ENCODE results near the gene LTC4S.
"Not testable (repeated sequence)": the region's sequence is repeated elsewhere in the genome, so short reads cannot be mapped to it uniquely, and the experiment has no call there.

LTC4S gene

DNA sequence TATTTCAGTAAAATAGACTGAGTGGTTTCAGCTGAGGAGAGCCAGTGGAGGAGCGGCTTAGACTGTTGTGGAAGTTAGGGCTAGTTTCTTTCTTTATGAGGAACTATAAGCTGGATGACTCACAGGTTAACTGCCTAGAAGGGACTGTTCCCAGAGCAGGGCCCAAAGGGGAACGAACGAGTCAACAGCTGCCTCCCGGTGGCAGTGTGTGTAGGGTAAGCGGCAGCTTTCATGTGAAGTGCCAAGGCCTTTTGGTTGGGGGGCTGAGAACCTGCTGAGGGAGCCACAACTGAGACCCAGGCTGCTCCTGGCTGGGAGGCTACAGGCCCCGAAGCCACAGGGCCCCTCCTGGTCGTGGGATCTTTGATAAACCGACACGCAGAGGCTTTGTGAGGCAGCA is 33.9 kb downstream of the LTC4S start:
- no peak for DNase-seq (ENCODE audit: low read depth)

DNA sequence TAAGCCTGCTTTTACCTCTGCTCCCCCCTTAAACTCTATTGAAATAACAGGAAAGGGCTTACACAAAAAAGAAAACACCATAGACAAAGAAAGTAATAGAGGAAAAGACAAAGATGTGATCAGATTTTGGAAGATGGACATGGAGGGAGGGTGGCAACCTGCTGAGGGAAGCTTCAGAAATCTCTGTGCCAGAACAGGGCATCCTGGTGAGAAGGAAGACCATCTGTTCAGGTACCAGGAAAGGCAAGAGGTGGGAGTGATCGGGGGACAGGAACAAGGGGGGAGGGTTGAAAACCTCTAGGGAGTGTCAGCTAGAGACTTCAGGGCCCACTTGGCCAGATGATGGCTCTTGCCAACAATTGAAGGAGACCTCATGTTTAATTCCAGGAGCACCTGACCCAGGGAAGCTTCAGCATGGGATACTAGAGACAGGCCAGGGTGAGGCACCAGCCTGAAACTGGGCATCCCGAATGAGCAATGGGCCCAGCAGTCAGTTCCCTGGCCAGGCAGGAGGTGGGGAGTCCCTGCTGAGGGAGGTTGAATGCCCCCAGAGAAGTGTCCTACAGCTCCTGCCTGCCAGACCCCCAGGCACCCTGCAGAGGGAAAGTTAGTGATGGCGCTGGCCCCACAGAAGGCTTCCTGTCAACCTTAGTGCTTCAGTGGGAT is 35.1 kb downstream of the LTC4S start:
- no peak for DNase-seq (ENCODE audit: low read depth)

DNA sequence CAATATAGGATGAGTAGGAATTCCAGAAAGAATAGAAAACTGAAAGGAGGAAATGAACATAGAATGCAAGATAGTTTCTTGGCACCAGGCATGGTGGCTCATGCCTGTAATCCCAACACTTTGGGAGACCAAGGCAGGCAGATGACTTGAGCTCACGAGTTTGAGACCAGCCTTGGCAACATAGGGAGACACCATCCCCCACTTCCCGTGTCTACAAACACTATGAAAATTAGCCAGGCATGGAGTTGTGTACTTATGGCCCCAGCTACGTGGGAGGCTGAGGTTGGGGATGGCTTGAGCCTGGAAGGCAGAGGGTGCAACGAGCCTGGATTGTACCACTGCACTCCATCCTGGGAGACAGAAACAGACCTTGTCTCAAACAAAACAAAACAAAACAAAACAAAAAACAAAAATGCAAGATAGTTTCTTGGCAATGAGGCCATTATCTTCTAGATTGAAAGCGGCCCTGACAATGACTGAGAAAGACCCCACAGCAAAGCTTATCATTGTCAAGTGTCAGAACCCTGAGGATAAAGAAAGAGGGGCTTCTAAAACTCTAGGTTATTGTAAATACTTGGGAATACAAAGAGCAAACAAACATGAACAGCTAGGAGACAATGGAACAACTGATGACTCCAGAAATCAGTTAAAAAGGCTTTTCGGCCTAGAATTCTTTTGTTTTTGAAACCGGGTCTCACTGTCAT is 36.1 kb downstream of the LTC4S start:
- no peak for DNase-seq (ENCODE audit: low read depth)

DNA sequence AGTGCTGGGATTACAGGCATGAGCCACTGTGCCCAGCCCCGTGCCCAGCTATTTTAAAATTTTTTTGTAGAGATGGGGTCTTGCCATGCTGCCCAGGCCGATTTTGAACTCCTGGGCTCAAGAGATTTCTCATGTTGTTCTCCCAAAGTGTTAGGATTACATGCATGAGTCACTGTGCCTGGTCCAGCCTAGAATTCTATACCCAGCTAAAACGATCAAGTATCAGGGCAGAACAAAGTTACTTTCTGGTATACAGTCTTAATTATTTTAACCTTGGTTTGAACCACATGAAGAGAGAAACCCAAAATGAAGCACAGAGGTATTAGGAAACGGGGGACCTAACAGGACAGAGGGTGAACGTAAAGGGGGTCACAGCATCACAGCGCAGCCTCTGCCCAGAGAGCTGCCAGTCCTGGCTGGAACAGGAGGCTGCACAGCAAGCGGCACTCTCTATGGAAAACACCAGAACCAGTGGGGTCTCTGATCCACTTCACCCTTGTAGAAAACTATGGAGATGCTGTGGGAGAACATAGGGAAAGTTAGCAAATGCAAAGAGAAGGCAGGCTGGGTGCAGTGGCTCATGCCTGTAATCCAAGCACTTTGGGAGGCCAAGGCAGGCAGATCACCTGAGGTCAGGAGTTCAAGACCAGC is 37.2 kb downstream of the LTC4S start:
- DNase-seq (ENCODE audit: low read depth): no peak

DNA sequence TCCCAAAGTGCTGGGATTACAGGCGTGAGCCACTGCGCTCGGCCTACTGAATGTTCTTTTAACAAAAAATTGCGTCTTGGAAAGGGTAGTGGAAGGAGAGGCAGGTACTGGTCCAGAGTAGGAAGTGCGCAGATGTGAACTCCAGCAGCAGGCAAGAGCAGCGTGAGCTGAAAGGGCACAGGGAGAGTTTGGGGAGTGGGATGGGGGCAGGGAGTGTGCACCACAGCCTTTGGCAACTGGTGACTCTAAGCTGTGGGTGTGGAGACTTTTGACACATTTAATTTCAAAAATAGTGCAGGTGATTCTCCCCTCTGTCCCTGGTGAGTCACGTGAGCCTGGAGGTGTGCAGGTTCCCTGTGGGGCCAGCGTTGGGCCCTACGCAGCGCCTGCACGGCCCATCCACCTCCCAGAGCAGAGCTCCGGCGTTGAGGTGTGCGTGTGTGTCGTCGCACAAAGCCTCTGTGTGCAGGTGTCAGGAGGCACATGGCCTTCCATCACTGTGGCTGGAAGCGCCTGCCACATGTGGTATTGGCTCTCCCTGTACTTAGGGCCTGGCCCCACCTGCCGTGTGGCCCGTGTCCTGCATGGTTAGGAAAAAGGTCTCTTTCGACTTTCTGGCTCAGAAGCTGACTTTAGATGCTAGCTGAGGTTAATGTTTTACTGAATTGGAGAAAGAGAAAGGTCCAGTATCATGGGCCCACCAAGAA is 38.4 kb downstream of the LTC4S start:
- DNase-seq (ENCODE audit: low read depth): no peak

DNA sequence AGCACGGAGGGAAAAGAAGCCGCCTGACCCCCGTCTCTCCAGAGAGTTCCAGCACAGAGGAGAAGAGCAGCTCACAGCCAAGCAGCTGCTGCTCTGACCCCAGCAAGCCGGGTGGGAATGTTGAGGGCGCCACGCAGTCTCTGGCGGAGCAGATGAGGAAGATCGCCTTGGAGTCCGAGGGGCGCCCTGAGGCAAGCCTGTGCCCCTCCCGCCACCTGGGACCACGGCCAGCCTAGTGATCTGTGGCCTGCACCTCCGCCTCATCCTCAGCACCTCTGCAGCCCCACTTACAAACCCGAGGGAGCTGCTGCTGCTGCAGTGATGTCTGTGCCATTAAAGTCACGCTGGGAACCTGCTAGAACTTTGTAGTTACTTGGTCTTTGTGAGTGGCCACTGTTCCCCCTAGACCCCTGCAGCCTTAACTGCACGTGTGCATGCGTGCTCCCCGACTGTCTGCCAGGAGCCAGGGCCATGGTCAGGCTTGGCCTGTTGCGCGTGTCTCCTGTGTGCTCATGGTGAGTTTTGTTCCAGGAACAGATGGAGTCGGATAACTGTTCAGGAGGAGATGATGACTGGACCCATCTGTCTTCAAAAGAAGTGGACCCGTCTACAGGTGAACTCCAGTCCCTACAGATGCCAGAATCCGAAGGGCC is 39.4 kb downstream of the LTC4S start:
- no peak for DNase-seq (ENCODE audit: low read depth)

DNA sequence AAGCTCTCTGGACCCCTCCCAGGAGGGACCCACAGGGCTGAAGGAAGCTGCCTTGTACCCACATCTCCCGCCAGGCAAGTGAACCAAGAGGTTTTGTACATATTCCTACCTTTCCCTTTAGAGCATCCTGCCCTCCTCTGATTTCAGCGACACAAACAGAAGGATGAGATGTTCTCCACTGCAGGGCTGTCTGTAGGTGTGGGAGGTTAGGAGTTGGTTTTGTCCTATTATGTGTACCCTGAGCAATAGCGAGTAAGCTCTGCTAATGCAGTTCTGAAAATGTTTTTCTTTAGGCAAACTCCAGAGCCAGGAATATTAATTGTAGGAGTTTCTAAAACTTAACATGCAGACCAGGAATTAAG is 39.9 kb downstream of the LTC4S start:
- DNase-seq (ENCODE audit: low read depth): no peak

DNA sequence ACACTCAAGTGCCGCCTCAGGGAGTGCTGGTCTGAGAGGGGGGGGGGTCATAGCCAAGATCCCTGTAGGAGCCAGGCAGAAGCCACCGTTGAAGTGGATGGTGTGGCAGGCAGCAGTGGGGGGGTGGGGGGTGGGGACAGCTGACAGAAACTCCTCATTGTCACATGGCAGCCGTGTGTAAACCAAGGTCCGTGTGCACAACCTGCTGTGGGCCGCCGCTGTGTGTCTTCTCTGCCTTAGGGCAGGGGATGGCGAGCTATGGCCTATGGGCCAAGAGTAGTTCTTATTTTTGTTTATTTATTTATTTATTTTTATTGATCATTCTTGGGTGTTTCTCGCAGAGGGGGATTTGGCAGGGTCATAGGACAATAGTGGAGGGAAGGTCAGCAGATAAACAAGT is 40.3 kb downstream of the LTC4S start:
- DNase-seq (ENCODE audit: low read depth): no peak

DNA sequence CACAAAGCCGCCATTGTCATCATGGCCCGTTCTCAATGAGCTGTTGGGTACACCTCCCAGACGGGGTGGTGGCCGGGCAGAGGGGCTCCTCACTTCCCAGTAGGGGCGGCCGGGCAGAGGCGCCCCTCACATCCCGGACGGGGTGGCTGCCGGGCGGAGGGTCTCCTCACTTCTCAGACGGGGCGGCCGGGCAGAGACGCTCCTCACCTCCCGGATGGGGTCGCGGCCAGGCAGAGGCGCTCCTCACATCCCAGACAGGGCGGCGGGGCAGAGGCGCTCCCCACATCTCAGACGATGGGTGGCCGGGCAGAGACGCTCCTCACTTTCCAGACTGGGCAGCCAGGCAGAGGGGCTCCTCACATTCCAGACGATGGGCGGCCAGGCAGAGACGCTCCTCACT is 41.1 kb downstream of the LTC4S start:
- not testable (repeated sequence) for DNase-seq (ENCODE audit: low read depth)

DNA sequence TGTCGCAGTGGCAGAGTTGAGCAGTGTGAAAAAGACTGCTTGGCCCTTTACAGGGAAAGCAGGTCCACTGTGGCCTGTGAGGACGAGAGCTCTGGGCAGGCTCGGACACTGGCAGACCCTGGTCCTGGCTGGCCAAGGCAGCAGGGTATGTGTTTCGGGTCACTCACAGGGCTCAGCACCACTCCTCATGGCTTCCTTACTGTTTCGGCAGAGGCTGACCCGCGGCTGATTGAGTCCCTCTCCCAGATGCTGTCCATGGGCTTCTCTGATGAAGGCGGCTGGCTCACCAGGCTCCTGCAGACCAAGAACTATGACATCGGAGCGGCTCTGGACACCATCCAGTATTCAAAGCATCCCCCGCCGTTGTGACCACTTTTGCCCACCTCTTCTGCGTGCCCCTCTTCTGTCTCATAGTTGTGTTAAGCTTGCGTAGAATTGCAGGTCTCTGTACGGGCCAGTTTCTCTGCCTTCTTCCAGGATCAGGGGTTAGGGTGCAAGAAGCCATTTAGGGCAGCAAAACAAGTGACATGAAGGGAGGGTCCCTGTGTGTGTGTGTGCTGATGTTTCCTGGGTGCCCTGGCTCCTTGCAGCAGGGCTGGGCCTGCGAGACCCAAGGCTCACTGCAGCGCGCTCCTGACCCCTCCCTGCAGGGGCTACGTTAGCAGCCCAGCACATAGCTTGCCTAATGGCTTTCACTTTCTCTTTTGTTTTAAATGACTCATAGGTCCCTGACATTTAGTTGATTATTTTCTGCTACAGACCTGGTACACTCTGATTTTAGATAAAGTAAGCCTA is 42.6 kb downstream of the LTC4S start:
- DNase-seq (ENCODE audit: low read depth): no peak

DNA sequence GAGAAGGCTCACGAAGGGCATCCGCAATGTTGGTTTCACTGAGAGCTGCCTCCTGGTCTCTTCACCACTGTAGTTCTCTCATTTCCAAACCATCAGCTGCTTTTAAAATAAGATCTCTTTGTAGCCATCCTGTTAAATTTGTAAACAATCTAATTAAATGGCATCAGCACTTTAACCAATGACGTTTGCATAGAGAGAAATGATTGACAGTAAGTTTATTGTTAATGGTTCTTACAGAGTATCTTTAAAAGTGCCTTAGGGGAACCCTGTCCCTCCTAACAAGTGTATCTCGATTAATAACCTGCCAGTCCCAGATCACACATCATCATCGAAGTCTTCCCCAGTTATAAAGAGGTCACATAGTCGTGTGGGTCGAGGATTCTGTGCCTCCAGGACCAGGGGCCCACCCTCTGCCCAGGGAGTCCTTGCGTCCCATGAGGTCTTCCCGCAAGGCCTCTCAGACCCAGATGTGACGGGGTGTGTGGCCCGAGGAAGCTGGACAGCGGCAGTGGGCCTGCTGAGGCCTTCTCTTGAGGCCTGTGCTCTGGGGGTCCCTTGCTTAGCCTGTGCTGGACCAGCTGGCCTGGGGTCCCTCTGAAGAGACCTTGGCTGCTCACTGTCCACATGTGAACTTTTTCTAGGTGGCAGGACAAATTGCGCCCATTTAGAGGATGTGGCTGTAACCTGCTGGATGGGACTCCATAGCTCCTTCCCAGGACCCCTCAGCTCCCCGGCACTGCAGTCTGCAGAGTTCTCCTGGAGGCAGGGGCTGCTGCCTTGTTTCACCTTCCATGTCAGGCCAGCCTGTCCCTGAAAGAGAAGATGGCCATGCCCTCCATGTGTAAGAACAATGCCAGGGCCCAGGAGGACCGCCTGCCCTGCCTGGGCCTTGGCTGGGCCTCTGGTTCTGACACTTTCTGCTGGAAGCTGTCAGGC is 43.6 kb downstream of the LTC4S start:
- no peak for DNase-seq (ENCODE audit: low read depth)

DNA sequence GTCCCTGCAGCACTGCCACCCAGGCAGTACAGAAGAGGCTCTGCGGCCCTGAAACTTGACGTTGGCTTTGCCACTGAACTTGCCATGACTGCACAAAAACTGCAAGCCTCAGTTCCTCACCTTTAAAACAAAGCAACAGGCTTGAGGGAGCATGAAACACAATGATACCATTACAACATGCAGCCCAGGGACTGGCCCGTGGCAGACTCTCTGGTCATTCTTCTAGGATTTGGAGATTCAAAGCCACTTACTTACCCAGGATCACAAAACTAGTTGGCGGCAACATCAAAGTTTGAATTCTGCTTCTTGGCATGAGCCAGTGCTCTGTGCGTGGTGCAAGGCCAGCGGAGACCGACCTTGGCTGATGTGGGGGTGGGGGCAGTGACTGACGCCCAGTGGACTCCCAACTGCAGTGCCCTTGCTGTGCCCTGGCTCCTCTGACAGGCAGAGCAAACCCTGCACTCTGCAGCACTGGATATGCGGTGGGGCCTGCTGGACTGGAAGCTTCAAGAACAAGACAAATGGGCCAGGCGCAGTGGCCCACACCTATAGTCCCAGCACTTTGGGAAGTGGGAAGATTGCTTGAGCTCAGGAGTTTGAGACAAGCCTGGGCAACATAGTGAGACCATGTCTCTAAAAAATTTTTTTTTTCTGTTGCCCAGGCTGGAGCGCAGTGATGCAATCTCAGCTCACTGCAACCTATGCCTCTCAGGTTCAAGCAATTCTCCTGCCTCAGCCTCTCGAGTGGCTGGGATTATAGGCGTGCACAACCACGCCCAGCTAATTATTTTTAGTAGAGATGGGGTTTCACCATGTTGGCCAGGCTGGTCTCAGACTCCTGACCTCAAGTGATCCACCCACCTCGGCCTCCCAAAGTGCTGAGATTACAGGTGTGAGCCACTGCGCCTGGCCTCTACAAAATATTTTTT is 45.8 kb downstream of the LTC4S start:
- no peak for DNase-seq (ENCODE audit: low read depth)

DNA sequence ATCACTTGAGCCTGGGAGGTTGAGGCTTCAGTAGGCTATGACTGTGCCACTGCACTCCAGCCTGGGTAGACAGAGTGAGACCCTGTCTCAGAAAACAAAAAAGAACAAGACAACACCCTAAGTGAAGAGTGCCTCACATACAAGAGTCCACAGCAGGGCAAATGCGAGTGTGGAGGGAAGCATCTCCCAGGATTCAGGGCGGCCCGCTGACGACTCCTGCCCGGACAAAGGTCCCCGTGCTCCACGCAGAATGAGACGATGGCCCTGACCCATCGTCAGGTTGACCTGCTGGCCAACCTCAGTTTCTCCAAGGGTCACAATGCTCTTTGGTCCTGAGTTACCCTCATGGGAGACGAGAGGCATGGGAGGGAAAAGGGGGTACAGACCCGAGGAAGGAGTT is 46.5 kb downstream of the LTC4S start:
- no peak for DNase-seq (ENCODE audit: low read depth)

DNA sequence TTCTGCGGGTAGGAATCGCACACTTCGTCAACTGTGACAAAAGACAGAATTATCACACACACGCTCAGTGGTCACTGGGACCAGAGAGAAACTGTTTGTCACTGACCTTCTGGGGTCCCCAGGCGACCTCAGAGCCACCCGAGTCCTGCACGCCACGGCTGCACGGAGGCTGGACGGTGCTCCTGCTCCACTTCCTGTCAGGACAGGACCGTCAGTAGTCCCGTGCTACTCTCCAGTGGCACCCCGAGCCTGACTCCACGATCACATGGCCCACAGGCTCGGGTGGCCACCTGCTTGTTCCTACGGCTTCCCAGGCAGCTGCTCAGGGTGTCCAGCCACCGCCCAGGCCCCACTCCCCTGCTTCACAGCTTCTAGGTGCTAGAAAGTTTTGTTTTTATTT is 47.0 kb downstream of the LTC4S start:
- no peak for DNase-seq (ENCODE audit: low read depth)

DNA sequence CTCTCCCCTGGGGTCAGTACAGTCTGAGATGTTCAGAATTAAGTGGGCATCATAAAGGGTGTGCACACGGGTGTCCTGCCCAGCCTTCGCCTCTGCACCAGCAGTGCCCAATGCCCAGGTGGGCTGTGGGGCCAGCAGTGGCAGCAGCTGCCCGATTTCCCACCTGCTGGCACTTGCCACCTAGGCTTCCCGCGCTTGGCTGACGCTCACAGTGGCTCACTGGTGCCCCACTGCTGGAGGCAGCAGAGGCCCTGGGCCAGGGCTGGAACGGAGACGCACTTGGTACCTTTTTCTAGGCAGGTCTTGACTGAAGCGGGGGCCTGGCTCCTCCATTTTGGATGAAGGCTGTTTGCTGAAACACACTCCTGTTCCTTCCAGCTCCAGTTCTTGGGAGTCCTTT is 47.8 kb downstream of the LTC4S start:
- DNase-seq (ENCODE audit: low read depth): no peak

All from activated T-cell treated with anti-CD3 and anti-CD28 coated beads for 1 hour (primary cell).